ENCODE measurements around the gene PRSS27.

- no peak for TF ChIP-seq MAX (IDR thresholded peaks at IDR 0.05; ENCODE audit: low read depth, low read length)
- TF ChIP-seq CTCF (IDR thresholded peaks at IDR 0.05; ENCODE audit: low read depth, low read length) = no peak
- TF ChIP-seq POLR2A (IDR thresholded peaks at IDR 0.05; ENCODE audit: extremely low read depth, insufficient read length) = no peak
- no peak for TF ChIP-seq MYC (IDR thresholded peaks at IDR 0.05; ENCODE audit: low read depth, low read length)
Measured at GRCh38 chr16:2687531-2688308, 32.3 kb downstream of the PRSS27 start.

All from NB4 (cell line).